H1 (cell line): ENCODE measurements around the gene TBC1D32. TPM values are rescaled to one million over a fixed set of nuclear protein-coding genes. Genes with fewer than 3 reads are reported as not detected.

Experiments
- CTCF ChIA-PET: fragments of 300-600 bp; sonication (Branson Sonifier 250); formaldehyde crosslinking; loops from one replicate; lab custom pipeline; 2021; ENCODE audit not compliant: partially characterized antibody; lab: Charles Lee
- POLR2A ChIA-PET: fragments of 300-600 bp; sonication (Branson Sonifier 250); formaldehyde crosslinking; loops from one replicate; lab custom pipeline; 2021; ENCODE audit warnings: inconsistent platforms; ENCODE audit not compliant: partially characterized antibody; lab: Charles Lee
- DNase-seq, 2 experiments: peaks; one replicate each; pipeline versions ENCODE4 v3.0.0 to v3.0.0-alpha.2; 2010 to 2022; ENCODE audit warnings: low spot score in 2 of 2, low read depth in 1 of 2, mixed read lengths in 1 of 2
- FAIRE-seq: peaks from 2 replicates; lab custom pipeline; 2011; peaks lifted over from hg19 to GRCh38; lab: Jason Lieb, UNC
- H2AFZ ChIP-seq: 2 replicates; pipeline ENCODE4 v1.8.1; 2012; ENCODE audit warnings: low read length, inconsistent platforms
- H2AK5ac ChIP-seq: 2 replicates; pipeline ENCODE4 v1.6.1; 2013; ENCODE audit warnings: low read depth, low read length
- H2BK120ac ChIP-seq: replicated peaks from 2 replicates; pipeline ENCODE3; 2013; ENCODE audit warnings: low read depth, low read length, inconsistent platforms
- H2BK12ac ChIP-seq: 2 replicates; pipeline ENCODE4 v1.6.1; 2013; ENCODE audit warnings: low read depth, low read length
- H2BK15ac ChIP-seq: 2 replicates; pipeline ENCODE4 v1.6.1; 2013; ENCODE audit warnings: low read length
- H2BK20ac ChIP-seq: 2 replicates; pipeline ENCODE4 v1.6.1; 2013; ENCODE audit warnings: low read length
- H2BK5ac ChIP-seq: 2 replicates; pipeline ENCODE4 v1.6.1; 2013; ENCODE audit warnings: low read depth, low read length
- H3K14ac ChIP-seq: 2 replicates; pipeline ENCODE4 v1.6.1; 2013; ENCODE audit warnings: inconsistent platforms; ENCODE audit not compliant: insufficient read length
- H3K18ac ChIP-seq: 2 replicates; pipeline ENCODE4 v1.6.1; 2013; ENCODE audit warnings: low read length; ENCODE audit errors: extremely low read depth
- H3K23ac ChIP-seq: 2 replicates; pipeline ENCODE4 v1.6.1; 2013; ENCODE audit warnings: inconsistent platforms; ENCODE audit not compliant: insufficient read length
- H3K23me2 ChIP-seq: 2 replicates; pipeline ENCODE4 v1.6.1; 2013; ENCODE audit warnings: low read depth, low read length
- H3K27ac ChIP-seq: 2 replicates; pipeline ENCODE4 v1.6.1; 2011; ENCODE audit warnings: low read depth, low read length, inconsistent platforms
- H3K27me3 ChIP-seq, 4 experiments: replicated peaks in 1 of 4; 1 replicate in 1 of 4; 2 replicates in 3 of 4; pipeline versions ENCODE4 v1.6.1 to v1.8.1; 2011 to 2013; ENCODE audit warnings: low read length in 3 of 4, mild to moderate bottlenecking in 3 of 4, inconsistent platforms in 2 of 4, mixed read lengths in 2 of 4, moderate library complexity in 1 of 4; ENCODE audit not compliant: control insufficient read depth in 3 of 4, insufficient read depth in 3 of 4; ENCODE audit errors: extremely low read depth in 1 of 4
- H3K36me3 ChIP-seq, 4 experiments: 2 replicates each; pipeline versions ENCODE4 v1.6.1 to v1.8.1; 2011 to 2013; ENCODE audit warnings: mild to moderate bottlenecking in 4 of 4, low read length in 3 of 4, moderate library complexity in 2 of 4, control low read depth in 1 of 4, inconsistent platforms in 1 of 4; ENCODE audit not compliant: insufficient read depth in 4 of 4, control insufficient read depth in 2 of 4
- H3K4ac ChIP-seq: replicated peaks from 2 replicates; pipeline ENCODE3; 2013; ENCODE audit warnings: low read length, low read depth, mixed read lengths, inconsistent platforms; ENCODE audit not compliant: insufficient read length
- H3K4me1 ChIP-seq, 4 experiments: replicated peaks in 1 of 4; 1 replicate in 1 of 4; 2 replicates in 3 of 4; pipeline versions ENCODE4 v1.6.1 to v1.8.1; 2011 to 2013; ENCODE audit warnings: low read length in 3 of 4, inconsistent platforms in 2 of 4, mixed read lengths in 1 of 4; ENCODE audit not compliant: insufficient read depth in 4 of 4, control insufficient read depth in 3 of 4
- H3K4me2 ChIP-seq, 2 experiments: 2 replicates each; pipeline versions ENCODE4 v1.6.1 to v1.8.1; 2011 to 2013; ENCODE audit warnings: low read depth in 2 of 2, low read length in 2 of 2, control low read depth in 1 of 2, inconsistent platforms in 1 of 2, mild to moderate bottlenecking in 1 of 2; ENCODE audit not compliant: insufficient read depth in 1 of 2
- H3K4me3 ChIP-seq, 4 experiments: fragments of 200-600, 300-600 bp in 1 of 4; sonication (generic), shearing (Covaris generic), sonication (Bioruptor Twin) in 1 of 4; 2 replicates each; pipeline versions ENCODE4 v1.5.1 to v1.8.1; 2011 to 2016; ENCODE audit warnings: low read length in 4 of 4, low read depth in 3 of 4, control low read depth in 2 of 4, inconsistent platforms in 2 of 4, mild to moderate bottlenecking in 2 of 4, mixed read lengths in 1 of 4, moderate library complexity in 1 of 4; ENCODE audit not compliant: insufficient read depth in 2 of 4; ENCODE audit errors: extremely low read depth in 1 of 4
- H3K56ac ChIP-seq: replicated peaks from 2 replicates; pipeline ENCODE3; 2013; ENCODE audit warnings: low read depth, mild to moderate bottlenecking, mixed read lengths, low read length, inconsistent platforms; ENCODE audit not compliant: insufficient read length
- H3K79me1 ChIP-seq: 2 replicates; pipeline ENCODE4 v1.6.1; 2013; ENCODE audit warnings: low read depth, low read length, control low read depth
- H3K79me2 ChIP-seq, 2 experiments: 2 replicates each; pipeline versions ENCODE4 v1.6.1 to v1.8.1; 2012 to 2013; ENCODE audit warnings: low read length in 2 of 2, mild to moderate bottlenecking in 2 of 2, inconsistent platforms in 1 of 2; ENCODE audit not compliant: insufficient read depth in 2 of 2, control insufficient read depth in 1 of 2
- H3K9ac ChIP-seq, 4 experiments: replicated peaks in 1 of 4; 1 replicate in 1 of 4; 2 replicates in 3 of 4; pipeline versions ENCODE4 v1.6.1 to v1.8.1; 2011 to 2013; ENCODE audit warnings: low read depth in 3 of 4, low read length in 3 of 4, control low read depth in 2 of 4, mild to moderate bottlenecking in 2 of 4, moderate library complexity in 2 of 4, inconsistent platforms in 1 of 4; ENCODE audit errors: extremely low read depth in 1 of 4
- H3K9me3 ChIP-seq, 2 experiments: 2 replicates each; pipeline versions ENCODE4 v1.6.1 to v1.8.1; 2012 to 2013; ENCODE audit warnings: mild to moderate bottlenecking in 2 of 2, moderate library complexity in 2 of 2, control low read depth in 1 of 2, inconsistent platforms in 1 of 2, low read depth in 1 of 2, low read length in 1 of 2, mixed read lengths in 1 of 2; ENCODE audit not compliant: insufficient read depth in 2 of 2
- H4K20me1 ChIP-seq, 2 experiments: replicated peaks in 1 of 2; 2 replicates each; pipeline versions ENCODE3 to v1.8.1; 2011 to 2013; ENCODE audit warnings: inconsistent platforms in 2 of 2, low read length in 2 of 2, mild to moderate bottlenecking in 1 of 2; ENCODE audit not compliant: insufficient read depth in 2 of 2, control insufficient read depth in 1 of 2
- H4K5ac ChIP-seq: 2 replicates; pipeline ENCODE4 v1.6.1; 2013; ENCODE audit warnings: low read length, low read depth, mixed read lengths, inconsistent platforms; ENCODE audit not compliant: insufficient read length
- H4K8ac ChIP-seq: 2 replicates; pipeline ENCODE4 v1.8.0; 2013; ENCODE audit warnings: mild to moderate bottlenecking, moderate library complexity, low read length, inconsistent platforms; ENCODE audit not compliant: insufficient read depth; ENCODE audit errors: extremely low read depth
- H4K91ac ChIP-seq: replicated peaks from 2 replicates; pipeline ENCODE3; 2013; ENCODE audit warnings: low read length, mixed read lengths, inconsistent platforms; ENCODE audit not compliant: insufficient read length
- CHD1 ChIP-seq: IDR thresholded peaks from 2 replicates; pipeline ENCODE4 v1.6.1; 2012; ENCODE audit warnings: low read depth, low read length, improper control_type of control experiment
- JUN ChIP-seq: IDR thresholded peaks from 2 replicates; pipeline ENCODE4 v1.6.1; 2011; ENCODE audit warnings: low read depth, mild to moderate bottlenecking, improper control_type of control experiment, low read length
- MAFK ChIP-seq: IDR thresholded peaks from 2 replicates; pipeline ENCODE4 v1.6.1; 2012; ENCODE audit warnings: low read depth, mild to moderate bottlenecking, improper control_type of control experiment, low read length
- SIX5 ChIP-seq: IDR thresholded peaks from 2 replicates; pipeline ENCODE4 v1.6.1; 2011; ENCODE audit warnings: mild to moderate bottlenecking, low read depth, low read length
- SP4 ChIP-seq: IDR thresholded peaks from 2 replicates; pipeline ENCODE4 v1.6.1; 2012; ENCODE audit warnings: low read length, inconsistent platforms
- WGBS, 2 experiments: shearing (Covaris generic) in 1 of 2; methylation state at CpG; one replicate each; pipeline versions ENCODE4 v1.1.6 to v1.1.7; 2013 to 2015; ENCODE audit warnings: low lambda C conversion rate in 2 of 2, mixed read lengths in 2 of 2, inconsistent platforms in 1 of 2, low coverage in 1 of 2, missing lambda C conversion rate in 1 of 2; ENCODE audit not compliant: insufficient replicate concordance in 2 of 2, insufficient coverage in 1 of 2, insufficient read length in 1 of 2; ENCODE audit errors: extremely low coverage in 1 of 2, missing lambda C conversion rate in 1 of 2; 5-methylcytosine and 5-hydroxymethylcytosine counted together
- polyA plus RNA-seq, 7 experiments: library from polyadenylated mRNA; depleted of rRNA in 3 of 7; stranded (reverse) in 5 of 7; unstranded in 2 of 7; fragments of >200 nt in 5 of 7; fragments of 200-250 nt in 2 of 7; gene quantifications; 1 replicate in 5 of 7; 2 replicates in 1 of 7; 4 replicates in 1 of 7; pipeline versions ENCODE4 v1.2.1 to v1.2.3, GENCODE V29; 2011 to 2013; ENCODE audit warnings: missing spikeins in 2 of 7, mixed read lengths in 2 of 7
- total RNA-seq: library from RNA; stranded (reverse); fragmentation: NEBNext Ultra II Directional; extraction: Animal tissue kit (Norgen Biotek cat#: 25700); gene quantifications from 2 replicates; pipeline ENCODE4 v1.2.1, GENCODE V29; 2021
- TF ChIP-seq, protein P1 (sequence below): IDR thresholded peaks from 2 replicates; pipeline ENCODE4 v1.6.1; 2012; ENCODE audit warnings: inconsistent platforms

TBC1D32 gene
- total and polyA plus RNA-seq, 2 of the 8 experiments (the other 6 are each of a cell fraction or from before 2014, with no cell fraction given): 5.3 to 7.1 TPM

DNA sequence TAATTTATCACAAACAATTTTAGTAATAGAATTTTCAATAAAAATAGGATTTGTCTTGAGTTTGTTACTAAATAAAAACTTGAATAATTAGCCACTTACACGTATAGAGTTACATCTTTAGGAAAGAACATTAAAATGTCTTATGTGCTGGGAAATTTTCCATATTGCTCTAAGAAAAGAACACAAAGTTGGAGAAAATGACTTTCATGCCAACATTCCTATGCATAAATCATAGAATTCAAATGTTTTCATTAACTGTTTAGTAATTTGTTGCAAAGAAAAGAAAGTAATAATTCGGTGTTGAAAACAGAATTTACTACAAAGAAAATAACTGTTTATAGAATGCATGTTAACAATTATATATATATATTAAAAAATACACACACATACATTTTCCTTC lies 4.7 kb upstream of the TBC1D32 start:
- Histone ChIP-seq H4K8ac (no peak overlapping the region), H3K14ac (no peak overlapping the region), H2BK5ac (no peak overlapping the region), H2BK15ac (no peak overlapping the region), H3K4me1 (peaks cover 0 to 3% (median 0%) of the 10 kb centered on the region in 4 experiments; a peak in 2 of 7 replicates), H3K36me3 (no peaks in the 10 kb centered on the region), H3K18ac (no peak overlapping the region), H2AFZ (no peak overlapping the region), H3K9me3 (no peaks in the 10 kb centered on the region), H3K4ac (no peak overlapping the region), H3K79me2 (no peaks in the 10 kb centered on the region), H3K9ac (no peak overlapping the region), H3K27ac (no peak overlapping the region), H2BK120ac (no peak overlapping the region), H4K5ac (no peak overlapping the region), H3K79me1 (no peaks in the 10 kb centered on the region), H3K4me3 (no peak overlapping the region), H3K23ac (no peak overlapping the region), H3K56ac (no peak overlapping the region), H4K91ac (no peak overlapping the region), H2BK20ac (no peak overlapping the region), H3K27me3 (no peaks in the 10 kb centered on the region), H3K23me2 (peaks cover 8% of the 10 kb centered on the region), H2AK5ac (no peak overlapping the region), H3K4me2 (no peak overlapping the region), H4K20me1 (no peaks in the 10 kb centered on the region), H2BK12ac (no peak overlapping the region)
- DNase-seq (no peak), FAIRE-seq (no peak)
- WGBS, 2 experiments: 95% methylated on average over 2 of the region's 2 CpGs; no CpG with 5 or more reads in 1 of the 2 experiments
- ChIA-PET CTCF (no interaction called here), POLR2A (no interaction called here)
- no peak for TF ChIP-seq JUN
- TF ChIP-seq CHD1: no peak
- no peak for TF ChIP-seq MAFK
- TF ChIP-seq SP4: no peak
- TF ChIP-seq, protein P1, sequence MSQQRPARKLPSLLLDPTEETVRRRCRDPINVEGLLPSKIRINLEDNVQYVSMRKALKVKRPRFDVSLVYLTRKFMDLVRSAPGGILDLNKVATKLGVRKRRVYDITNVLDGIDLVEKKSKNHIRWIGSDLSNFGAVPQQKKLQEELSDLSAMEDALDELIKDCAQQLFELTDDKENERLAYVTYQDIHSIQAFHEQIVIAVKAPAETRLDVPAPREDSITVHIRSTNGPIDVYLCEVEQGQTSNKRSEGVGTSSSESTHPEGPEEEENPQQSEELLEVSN: no peak
- no peak for TF ChIP-seq SIX5
